NCI-H526 treated with DMSO at 0.1 percent for 48 hours (cell line): ENCODE data around the gene DDRGK1.
"Not testable (repeated sequence)": the region's sequence is repeated elsewhere in the genome, so short reads cannot be mapped to it uniquely, and the experiment has no call there.

Source experiments
- DNase-seq: peaks from one replicate; lab custom pipeline; 2025; lab: John Stamatoyannopoulos, UW

Gene DDRGK1

DNA sequence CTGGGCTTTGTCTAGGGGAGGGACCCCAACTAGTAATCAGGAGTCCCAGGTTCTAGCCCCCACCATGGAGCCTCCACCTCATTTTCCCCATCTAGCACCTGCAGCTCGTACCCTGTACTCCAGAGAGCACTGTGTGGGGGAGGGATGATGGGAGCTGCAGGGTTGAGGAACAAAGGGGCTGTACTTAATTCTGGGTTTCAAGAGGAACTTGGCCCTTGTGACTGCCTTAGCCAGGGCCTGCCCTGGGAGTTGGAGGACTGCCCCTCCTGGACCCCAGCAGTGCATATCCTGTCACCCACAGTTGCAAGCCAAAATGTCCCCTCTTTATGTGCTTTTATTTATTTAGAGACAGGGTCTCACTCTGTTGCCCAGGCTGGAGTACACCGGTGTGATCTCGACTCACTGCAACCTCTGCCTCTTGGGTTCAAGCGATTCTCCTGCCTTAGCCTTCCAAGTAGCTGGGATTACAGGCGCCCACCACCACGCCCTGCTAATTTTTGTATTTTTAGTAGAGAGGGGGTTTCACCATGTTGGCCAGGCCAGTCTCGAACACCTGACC is 11.0 kb upstream of the DDRGK1 start:
- DNase-seq, result not testable (repeated sequence)

DNA sequence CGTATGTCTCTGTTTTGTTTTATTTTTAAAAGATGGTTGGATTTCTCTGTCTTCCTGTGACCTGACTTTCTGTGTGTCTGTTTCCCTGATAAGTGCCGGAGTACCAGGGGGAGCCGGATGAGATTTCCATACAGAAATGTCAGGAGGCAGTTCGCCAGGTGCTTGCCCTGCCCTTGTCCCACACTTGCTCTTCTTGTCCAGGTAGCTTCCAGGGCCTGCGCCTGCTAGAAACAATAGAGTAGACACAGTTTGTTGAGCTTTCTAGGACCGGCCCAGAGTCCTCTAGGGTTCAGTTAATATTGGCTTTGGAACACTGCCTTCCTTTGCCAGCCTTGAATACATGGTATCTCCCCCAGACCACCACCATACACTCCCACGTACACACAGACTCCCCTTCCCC is 8.7 kb upstream of the DDRGK1 start:
- no peak for DNase-seq

DNA sequence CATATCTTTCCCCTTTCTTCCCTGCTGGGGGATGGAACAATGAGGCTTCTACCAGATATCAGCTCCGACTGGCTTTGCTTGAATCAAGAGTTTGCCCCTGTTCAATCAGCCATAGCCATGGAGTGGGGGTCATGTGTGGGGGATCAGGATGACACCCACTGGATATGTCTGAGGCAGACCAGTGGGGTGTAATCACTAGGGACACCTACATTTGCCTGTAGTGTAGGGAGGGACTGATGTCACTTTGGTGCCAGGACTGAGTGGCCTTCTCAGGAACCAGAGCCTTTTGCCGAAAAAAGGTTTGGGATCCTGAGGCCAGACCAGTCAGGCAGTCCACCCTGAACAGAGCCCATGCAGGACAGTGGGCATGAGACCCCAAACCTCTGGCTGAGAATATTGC is 5.9 kb upstream of the DDRGK1 start:
- DNase-seq, result no peak

DNA sequence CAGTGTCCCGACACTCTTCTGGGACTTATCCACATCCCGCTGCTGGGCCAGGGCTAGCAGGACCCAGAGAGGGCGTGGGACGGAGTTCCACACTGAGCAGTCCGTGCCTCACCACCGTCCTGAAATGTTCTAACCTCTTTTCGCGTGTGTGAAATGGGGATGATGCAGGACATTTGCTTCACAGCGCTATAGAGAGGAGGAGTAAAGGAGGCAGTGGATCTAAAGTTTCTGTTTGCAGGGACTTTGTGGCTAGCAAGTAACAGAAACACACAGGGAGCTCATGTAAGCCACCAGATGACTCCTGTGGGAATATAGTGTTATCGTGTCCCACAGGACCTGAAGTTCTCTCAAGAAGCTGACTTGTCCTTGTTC is 5.5 kb upstream of the DDRGK1 start:
- no peak for DNase-seq

DNA sequence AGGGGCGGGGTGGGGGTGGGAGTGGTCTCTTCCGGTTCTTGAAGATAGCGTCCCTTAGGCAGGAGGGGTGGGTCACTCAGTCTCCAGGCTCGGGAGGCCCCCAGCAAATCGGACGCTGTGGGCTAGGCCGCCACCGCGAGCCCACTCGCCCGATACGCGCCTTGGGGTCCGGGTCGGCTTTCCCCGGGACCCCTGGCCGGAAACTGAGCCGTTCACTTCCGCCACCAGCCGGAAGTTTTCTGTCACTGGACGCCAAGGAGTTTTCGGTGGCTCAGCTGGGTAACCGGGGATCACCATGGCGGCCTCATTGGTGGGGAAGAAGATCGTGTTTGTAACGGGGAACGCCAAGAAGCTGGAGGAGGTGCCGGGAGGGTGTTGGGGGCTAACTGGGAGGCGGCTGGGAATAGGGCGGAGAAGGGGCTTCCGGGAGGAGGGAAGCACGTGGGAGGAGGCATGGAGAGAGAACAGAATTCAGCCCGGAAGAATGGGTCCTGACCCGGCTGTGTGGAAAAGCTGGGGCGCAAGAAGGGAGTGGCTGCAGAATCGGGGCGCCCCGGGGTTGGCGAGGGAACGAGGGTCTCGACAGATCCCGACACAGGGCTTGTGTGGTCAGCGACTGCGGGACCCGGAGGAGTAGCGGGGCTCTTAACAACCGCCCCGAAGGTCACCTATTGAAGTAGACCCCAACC is 4.9 kb upstream of the DDRGK1 start, which contains the start of gene ITPA:
TSS of gene ITPA (plus strand) at position 242 of the 689 bp plus-strand sequence. CDS start at position 296, 54 bp downstream.
- peak; percentile 23 for DNase-seq

DNA sequence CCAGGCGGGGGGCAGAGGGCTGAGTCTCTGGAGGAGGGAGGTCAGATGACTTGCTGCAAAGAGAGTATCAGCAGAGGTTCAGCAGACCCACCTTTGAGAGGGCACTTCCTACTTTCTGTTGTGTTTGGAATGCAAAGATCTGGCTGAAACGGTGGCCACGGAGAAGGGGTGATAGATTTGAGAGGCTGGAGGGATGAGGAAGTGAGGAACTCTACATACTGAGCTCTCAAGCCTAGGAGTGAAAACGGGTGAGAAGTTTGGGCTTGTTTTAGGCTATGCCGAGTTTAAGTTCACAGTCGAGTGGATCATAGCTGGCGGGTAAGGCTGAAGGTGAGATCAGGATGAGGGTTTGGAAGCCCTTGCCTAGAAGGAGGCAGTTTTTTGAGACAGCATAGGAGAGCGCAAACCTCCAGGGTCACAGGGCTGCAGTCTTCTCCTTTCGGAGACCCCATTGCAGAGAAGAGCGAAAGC is 4.3 kb upstream of the DDRGK1 start:
- DNase-seq, result no peak

DNA sequence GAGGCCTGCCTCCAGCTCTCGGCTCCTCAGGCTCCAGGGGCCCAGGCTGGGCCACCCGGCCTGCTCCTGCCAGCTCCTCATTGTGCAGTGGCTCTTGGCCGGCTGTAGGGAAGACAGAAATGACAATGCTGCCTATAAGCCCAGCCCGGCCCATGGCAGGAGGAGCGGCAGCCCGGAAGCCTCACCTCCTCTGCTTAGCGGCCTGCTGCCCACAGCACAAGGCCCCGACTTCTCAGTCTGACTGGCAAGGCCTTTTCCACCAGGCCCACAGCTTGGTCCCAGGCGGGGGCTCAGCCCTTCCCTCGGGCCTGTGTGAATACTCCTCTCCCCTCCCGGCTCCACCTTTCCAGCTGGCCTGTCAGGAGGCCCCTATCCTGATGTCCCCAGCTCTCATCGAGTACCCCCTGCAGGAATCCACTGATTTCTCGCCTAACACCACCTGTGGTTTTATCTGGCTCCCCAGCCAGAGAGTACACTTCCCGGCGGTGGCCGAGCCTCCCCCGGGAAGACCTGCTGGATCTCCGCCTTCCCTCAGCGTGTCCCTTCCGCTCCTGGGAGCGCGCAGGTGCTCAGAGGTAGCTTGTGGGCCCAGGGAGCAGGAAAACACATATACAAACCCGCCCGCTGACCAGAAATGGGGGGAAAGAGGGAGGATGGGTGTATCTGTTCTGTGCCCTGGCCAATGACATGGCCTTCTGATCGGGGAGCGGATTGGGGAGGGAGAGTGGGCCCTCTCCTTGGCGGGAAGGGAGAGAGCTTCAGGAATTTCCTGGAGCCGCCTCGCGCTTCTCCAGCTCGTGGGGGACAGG is 963 bp downstream of the DDRGK1 start:
- no peak for DNase-seq

DNA sequence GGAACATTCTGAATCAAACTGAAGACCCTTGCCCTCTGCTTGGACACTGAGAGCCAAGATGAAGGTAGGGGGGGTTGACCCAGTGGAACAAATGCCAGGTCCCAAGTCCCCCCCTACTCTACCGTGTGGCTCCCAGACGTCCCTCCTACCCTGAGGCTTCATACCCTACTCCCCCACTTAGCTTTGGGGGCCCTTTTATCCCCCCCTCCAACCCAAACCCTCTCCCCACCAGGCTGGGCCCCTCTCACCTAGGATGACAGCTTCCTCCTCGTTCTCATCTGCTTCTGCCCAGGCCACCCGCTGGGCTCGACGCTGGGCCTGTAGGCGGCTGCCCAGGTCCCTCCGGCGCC is 1.5 kb downstream of the DDRGK1 start:
- no peak for DNase-seq

DNA sequence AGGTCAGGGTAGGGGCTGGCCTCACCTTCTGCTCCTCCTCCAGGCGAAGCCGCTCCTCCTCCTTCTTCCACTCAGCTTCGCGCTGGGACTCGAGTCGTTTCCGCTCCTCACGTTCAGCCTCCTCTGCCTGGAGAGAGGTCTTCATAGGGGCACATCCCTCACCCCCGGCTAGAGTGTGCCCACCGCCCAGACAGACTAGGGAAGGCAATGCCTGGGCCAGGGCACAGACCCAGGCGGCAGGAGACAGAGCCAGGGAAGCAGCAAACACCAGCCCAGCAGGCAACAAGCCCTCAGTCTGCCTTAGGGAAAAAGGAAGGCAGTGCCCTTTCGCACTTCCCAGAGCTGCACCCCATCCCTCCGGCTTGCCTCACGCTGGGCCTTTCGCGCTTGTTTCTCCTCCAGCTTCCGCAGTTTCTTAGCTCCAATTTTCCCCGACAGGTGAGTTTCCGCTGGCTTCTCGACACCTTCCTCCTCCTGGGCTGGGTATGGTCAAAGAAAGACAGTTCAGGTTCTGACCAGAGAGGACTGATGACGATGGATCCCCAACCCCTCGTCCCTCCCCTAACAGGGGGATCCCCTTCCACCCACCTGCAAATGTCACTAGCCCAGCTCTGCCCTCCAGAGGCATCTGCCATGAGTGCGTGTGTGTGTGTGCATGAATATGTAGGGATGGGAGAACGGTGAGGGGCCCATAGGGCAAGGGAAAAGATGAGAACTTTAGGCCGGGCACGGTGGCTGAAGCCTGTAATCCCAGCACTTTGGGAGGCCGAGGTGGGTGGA is 4.3 kb downstream of the DDRGK1 start:
- DNase-seq, result no peak

DNA sequence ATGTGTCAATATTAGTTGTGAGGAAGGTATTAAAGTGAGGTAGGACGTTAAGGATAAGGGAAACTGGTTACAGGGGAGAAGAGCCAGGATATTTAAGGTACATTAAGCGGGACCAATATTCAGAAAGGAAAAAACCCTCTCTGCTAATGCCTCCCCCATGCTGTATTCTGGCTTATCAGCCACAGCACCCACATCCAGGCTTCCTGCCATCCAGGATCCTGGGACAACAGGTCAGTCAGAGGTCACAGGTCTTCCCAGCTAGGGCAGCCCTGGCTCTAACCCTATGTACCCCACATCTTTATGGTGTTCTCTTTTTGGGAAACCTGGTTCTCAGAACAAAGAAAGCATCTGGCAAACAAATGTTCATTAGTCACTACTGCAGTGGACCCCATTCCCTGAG is 5.3 kb downstream of the DDRGK1 start:
- DNase-seq, result no peak

DNA sequence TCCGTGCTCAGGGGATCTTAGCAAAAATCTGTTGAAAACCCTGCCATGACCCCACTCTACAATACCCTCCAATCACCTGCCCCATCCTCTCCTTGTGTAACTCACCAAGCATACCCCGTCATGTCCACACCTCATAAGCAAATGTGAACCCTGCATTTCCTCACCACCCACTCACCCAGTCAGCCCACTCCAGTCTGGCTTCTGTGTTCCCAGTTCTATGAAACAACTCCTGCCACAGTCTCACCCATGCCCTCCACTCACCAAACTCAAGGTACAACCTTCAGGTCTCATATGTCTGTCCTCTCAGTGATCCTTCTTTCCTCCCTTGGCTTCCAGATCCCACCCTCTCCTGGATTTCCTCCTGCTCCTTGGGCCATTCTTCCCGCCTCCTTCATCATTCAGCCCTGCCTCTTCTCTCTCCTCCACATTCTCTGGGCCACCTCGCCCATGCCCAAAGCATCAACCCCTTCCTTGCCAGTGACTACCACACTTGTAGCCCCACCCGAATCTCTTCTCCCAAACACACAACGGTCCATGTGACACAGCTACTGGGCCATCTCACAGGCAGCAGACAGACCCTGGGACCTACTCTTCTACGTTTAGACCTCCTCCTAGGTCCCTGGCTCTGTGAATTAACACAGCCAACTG is 8.8 kb downstream of the DDRGK1 start:
- no peak for DNase-seq

DNA sequence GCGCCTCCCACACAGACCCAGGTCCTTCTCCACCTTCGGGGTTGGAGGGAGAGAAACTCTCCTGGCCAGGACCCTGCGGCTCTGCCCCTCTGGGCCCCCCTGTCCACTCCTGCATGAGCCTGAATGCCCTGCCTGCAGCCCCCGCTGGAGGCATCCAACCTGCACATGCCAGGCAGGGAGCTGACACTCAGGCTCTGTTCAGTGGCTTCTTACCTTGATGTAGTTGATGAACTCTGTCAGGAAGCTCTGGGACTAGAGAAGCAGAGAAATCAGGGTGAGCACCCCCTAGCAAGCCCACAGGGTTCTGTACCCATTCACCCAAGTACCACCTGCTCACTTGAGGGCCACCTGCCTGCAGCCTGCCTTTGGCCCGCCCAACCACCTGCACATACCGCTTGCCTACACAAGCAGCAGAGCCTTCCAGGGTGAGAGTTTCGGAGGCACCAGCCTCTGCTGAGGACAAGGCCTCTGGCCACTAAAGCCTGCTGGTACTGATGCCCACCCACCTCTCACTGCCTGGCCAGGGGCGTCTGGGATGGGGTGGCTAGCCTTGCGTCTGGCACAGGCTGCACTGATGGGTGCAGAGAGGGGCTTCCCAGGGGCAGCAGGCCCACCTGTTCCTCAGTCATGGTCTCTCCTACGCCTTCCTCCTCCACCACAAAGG is 9.7 kb downstream of the DDRGK1 start:
- DNase-seq, result no peak

DNA sequence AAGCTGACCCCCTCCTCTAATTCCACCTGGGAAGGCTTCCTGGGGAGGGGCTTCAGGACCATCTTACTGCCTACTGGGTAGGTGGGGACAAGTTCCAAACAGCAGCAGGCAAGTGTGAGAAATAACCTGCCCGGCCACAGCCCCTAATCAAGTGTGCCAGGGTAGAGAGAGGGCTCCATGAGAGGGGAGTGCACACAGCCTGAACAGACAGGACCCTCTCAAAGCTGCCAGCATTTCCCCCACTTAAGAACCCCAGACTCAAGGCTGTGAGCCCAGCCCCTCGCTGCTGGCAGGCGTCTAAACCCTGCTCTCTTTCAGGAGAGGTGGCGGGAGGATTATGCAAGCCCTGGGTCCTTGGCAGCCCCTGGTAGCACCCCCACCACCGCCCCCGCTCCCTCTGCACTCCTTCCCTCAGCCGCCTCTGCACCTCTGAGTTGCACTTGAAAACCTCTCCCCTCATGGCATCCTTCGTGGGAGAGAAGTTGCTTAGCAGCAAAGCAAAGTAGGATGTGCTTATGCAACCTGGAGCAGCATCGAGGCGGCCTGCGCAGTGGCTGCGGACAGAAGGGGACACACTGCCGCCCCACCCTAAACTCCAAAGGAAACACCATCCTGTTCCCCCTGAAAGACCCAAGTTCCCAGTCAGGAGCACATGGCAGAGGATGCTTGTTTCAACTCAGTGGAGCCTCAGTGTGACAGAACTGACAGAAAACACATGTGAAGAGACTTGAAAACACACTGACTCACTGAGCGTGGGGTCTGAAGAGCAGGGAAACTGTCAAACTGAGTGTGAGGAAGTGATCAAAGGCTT is 10.5 kb downstream of the DDRGK1 start:
- no peak for DNase-seq

DNA sequence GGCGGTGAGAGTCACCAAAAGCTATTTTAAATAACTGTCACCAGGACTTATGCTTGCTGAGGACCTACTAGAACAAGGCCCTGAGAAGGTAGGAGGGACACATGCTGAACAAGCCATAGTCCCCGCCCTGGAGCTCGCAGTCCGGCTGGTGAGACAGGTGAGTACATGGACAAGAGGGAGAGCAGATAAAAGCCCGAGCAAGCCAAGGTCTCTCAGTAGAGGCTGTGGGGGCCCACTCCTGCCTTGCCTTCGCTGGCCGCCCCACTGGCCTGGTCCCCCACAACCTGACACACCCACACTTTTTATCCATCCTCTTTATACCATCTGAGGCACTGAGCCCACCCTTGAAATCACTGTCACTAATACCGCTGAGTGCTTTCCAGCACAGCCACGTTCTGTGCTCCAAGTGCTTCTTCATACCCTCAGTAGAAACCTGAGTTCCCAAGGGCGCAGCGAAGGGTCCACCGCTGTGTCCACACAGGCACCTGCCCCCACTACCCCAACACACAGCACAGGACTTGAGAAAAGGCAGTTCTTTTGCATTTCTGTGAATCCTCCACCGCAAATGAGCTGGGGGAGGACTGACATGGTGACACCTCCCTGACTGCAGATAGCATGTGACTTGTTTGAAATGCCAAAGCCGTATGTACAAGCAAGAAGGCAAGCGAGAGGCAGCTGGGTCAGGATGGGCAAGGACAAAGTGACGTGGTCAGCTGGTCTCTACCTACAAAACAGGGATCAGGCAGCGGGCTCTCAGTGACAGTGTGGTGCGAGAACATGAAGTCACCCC is 12.1 kb downstream of the DDRGK1 start:
- no peak for DNase-seq

DNA sequence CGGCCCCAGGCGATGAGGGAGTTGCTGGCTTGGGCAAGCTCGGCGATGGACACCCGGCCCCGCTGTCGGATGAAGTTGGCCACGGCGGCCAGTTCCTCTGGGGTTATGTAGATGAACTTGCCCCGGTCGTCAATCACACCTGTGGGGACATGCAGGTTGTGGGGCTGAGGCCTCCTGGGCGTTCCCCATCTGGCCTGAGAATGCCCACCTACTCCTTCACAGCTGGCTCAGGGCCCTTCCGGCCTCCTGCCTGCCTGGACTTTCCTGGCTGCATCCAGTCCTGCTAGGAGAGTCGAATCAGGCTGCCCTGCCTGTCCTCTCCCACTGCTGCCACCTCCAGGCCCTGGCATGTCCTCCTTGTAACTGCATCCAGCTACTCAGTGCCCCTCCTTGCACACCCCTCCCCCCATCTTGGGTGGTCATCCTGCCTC is 13.8 kb downstream of the DDRGK1 start:
- no peak for DNase-seq

DNA sequence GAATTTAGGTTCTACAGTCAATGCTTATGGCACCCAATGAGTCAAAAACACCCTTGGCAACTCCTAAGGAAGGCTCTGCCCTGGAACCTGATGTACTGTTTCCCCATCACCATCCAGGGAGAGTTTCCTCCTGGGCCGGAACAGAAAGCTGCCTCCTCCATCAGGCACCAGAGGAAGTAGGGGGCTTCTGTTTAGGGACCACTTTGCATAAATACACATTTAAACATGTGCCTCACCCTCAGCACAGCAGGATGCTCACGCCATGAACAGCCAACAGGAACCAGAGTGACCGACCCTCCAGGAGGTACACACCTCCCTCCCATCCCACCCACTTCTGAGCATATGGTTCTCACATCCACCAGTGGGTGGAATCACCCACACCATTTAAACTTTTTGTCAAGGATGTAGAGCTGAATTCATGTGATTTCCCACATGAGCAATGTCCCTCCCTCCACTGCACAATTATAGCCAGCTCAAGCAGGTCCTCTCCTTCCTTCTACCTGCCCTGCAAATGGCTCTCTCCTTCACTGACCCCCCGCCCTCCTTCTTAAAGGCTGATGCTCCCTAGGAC is 14.8 kb downstream of the DDRGK1 start:
- no peak for DNase-seq

DNA sequence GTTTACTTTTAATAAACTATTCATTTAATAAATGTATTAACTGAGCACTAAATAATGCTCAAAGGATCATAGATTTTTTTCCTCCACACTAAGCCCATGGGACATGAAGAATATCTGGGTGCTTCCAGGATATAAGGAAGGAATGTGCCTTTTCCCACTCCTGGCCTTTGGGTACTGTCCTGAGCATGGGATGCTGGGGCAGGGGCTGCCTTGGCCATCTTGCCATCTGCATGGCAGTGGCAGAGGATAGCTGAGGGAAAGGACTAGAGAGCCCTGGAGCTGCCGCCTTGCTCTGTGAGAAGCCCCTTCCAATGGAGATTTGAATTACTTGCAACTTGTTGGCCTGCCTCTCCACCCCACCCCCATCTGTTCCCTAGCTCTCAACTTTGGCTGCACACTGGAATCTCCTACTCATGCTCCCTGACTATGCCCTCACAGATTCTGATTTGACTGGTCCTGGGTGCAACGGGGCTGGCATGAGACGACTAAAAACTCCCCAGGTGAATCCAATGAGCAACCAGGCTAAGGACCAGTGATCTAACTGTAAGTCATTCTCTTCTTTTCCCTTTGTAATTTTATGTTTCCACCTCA is 15.6 kb downstream of the DDRGK1 start:
- no peak for DNase-seq

DNA sequence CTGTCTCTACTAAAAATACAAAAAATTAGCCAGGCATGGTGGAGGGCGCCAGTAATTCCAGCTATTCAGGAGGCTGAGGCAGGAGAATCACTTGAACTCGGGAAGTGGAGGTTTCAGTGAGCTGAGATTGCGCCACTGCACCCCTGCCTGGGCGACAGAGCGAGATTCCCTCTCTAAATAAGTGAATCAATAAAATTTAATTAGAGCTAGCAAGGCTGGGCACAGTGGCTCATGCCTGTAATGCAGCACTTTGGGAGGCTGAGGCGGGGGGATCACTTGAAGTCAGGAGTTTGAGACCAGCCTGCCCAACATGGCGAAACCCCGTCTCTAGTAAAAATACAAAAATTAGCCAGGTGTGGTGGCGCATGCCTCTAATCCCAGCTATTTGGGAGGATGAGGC is 16.6 kb downstream of the DDRGK1 start:
- not testable (repeated sequence) for DNase-seq
